ENCODE measurements around the gene CYP4F8. TPM values are rescaled to one million over a fixed set of nuclear protein-coding genes. Genes with fewer than 3 reads are reported as not detected.
A peak's percentile ranks its signal among the peaks of the same experiment; 100 is the strongest.

CYP4F8 gene
- total RNA-seq, 4 donors from 2014 or later, result not detected

DNA sequence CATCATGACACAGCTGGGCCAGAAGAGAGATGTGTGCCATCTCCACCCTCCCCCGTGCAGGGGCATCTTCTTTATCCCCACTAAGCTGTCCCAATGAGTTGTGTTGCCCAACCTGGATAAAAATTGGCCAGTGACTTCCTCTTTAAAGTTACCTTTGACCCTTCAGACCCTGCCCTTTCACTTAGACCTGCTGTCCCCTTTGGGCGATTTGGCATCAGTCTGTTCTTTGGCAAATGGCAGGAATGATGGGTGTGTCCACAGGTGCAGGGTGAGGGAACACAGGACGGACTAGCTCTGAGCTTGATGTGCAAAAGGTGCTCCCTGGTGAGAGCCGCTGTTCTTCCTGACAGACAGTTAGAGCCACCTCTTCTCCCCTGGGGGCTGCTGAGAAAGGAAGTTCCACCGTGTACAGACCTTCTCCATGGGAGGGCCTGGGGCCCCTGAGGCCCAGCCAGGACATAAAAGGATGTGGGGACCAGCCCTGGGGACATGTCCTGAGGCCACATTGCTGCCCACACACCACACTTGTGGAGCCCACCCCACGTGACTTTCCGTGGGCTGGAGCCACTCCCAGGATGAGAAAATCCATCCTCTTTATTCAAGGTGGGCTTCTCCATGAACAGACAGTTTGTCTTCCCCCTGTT, 1.7 kb downstream of the CYP4F8 start:
- Histone ChIP-seq H3K9me3 (no peaks in the 10 kb centered on the region), H3K4me1 (no peaks in the 10 kb centered on the region), H3K27ac (replicated peaks in 1 of 4) (no peak overlapping the region), H3K36me3 (no peaks in the 10 kb centered on the region), H3K27me3 (peaks cover 0 to 49% (median 0%) of the 10 kb centered on the region in 4 donors), H3K4me3 (no peak overlapping the region)
- WGBS, result 65% methylated on average over 5 of the region's 7 CpGs
- intact Hi-C loops (cut with DNase I), result no loop called here
- TF ChIP-seq POLR2AphosphoS5 (IDR thresholded peaks at IDR 0.05) (no peak), POLR2A (IDR thresholded peaks at IDR 0.05; ENCODE audit: low read depth) (no peak), EP300 (IDR thresholded peaks at IDR 0.05) (no peak)
- TF ChIP-seq, protein P1, sequence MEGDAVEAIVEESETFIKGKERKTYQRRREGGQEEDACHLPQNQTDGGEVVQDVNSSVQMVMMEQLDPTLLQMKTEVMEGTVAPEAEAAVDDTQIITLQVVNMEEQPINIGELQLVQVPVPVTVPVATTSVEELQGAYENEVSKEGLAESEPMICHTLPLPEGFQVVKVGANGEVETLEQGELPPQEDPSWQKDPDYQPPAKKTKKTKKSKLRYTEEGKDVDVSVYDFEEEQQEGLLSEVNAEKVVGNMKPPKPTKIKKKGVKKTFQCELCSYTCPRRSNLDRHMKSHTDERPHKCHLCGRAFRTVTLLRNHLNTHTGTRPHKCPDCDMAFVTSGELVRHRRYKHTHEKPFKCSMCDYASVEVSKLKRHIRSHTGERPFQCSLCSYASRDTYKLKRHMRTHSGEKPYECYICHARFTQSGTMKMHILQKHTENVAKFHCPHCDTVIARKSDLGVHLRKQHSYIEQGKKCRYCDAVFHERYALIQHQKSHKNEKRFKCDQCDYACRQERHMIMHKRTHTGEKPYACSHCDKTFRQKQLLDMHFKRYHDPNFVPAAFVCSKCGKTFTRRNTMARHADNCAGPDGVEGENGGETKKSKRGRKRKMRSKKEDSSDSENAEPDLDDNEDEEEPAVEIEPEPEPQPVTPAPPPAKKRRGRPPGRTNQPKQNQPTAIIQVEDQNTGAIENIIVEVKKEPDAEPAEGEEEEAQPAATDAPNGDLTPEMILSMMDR (IDR thresholded peaks at IDR 0.05), result no peak
- DNase-seq (ENCODE audit: extremely low spot score), result peak; percentile 74

- no peak for DNase-seq (ENCODE audit: extremely low spot score)
- Histone ChIP-seq H3K27ac (replicated peaks in 1 of 4) (no peak overlapping the region), H3K27me3 (peaks cover 0 to 62% (median 0%) of the 10 kb centered on the region in 4 donors), H3K36me3 (no peaks in the 10 kb centered on the region), H3K4me1 (no peaks in the 10 kb centered on the region), H3K9me3 (no peaks in the 10 kb centered on the region), H3K4me3 (no peak overlapping the region)
- no peak for TF ChIP-seq POLR2A (IDR thresholded peaks at IDR 0.05; ENCODE audit: low read depth)
- no peak for TF ChIP-seq EP300 (IDR thresholded peaks at IDR 0.05)
- TF ChIP-seq POLR2AphosphoS5 (IDR thresholded peaks at IDR 0.05), result no peak
- TF ChIP-seq, protein P1 (IDR thresholded peaks at IDR 0.05), result no peak
- 90% methylated on average over 4 of the region's 5 CpGs for WGBS
- intact Hi-C loops (cut with DNase I), result no loop called here
These were observed 3.3 kb downstream of the CYP4F8 start for GRCh38 chr19:15618321-15618720.

DNA sequence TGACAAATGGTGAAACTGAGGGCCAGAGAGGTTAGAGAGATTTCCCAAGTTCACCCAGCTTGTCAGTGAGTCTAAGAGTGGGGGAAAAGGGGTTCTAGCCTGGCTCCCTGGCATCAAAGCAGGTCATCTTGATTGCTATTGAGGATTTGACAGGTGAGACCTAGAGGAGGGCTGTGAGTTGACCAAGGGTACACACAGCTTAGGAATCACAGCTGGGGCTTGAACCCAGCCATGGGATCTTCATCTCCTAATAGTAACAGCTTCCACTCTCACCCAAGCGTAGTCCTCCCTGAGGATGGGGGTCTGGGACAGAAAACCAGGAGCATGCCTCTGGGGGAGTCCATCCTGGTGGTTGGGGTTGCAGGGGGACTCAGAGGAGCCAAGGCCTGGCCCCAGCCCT, 6.8 kb downstream of the CYP4F8 start:
- WGBS, result no CpG with 5 or more reads among the region's 1 CpG
- Histone ChIP-seq H3K36me3 (no peaks in the 10 kb centered on the region), H3K4me3 (no peak overlapping the region), H3K9me3 (no peaks in the 10 kb centered on the region), H3K27ac (replicated peaks in 1 of 4) (no peak overlapping the region), H3K27me3 (peaks cover 0 to 73% (median 0%) of the 10 kb centered on the region in 4 donors), H3K4me1 (no peaks in the 10 kb centered on the region)
- TF ChIP-seq POLR2AphosphoS5 (IDR thresholded peaks at IDR 0.05) (no peak), EP300 (IDR thresholded peaks at IDR 0.05) (no peak), POLR2A (IDR thresholded peaks at IDR 0.05; ENCODE audit: low read depth) (no peak)
- TF ChIP-seq, protein P1 (IDR thresholded peaks at IDR 0.05), result no peak
- intact Hi-C loops (cut with DNase I), result no loop called here
- peak; percentile 82 for DNase-seq (ENCODE audit: extremely low spot score)

GRCh38 chr19:15622991-15623390, 8.0 kb downstream of the CYP4F8 start:
- intact Hi-C loops (cut with DNase I), result no loop called here
- TF ChIP-seq EP300 (IDR thresholded peaks at IDR 0.05) (no peak), POLR2A (IDR thresholded peaks at IDR 0.05; ENCODE audit: low read depth) (no peak), POLR2AphosphoS5 (IDR thresholded peaks at IDR 0.05) (no peak)
- TF ChIP-seq, protein P1 (IDR thresholded peaks at IDR 0.05), result no peak
- Histone ChIP-seq H3K4me1 (no peaks in the 10 kb centered on the region), H3K9me3 (no peaks in the 10 kb centered on the region), H3K4me3 (no peak overlapping the region), H3K27ac (replicated peaks in 1 of 4) (no peak overlapping the region), H3K36me3 (no peaks in the 10 kb centered on the region), H3K27me3 (peaks cover 0 to 68% (median 0%) of the 10 kb centered on the region in 4 donors)
- DNase-seq (ENCODE audit: extremely low spot score), result no peak
- WGBS, result 47% methylated on average over 2 of the region's 11 CpGs

Data from esophagus muscularis mucosa (tissue), 4 donors.